Uterus (tissue), 2 donors: ENCODE data around the gene PC.

ENCODE experiments used
- CTCF ChIP-seq, 4 experiments: fragments of 200-600 bp in 2 of 4; fragments of 450-650 bp in 2 of 4; sonication (generic) in 2 of 4; IDR thresholded peaks; one replicate each; pipeline ENCODE4 v1.5.1; 2016 to 2019; ENCODE audit warnings: antibody characterized with exemption in 4 of 4, mild to moderate bottlenecking in 2 of 4, moderate library complexity in 1 of 4
- POLR2A ChIP-seq, 2 donors: fragments of 450-650 bp; IDR thresholded peaks; one replicate each; pipeline ENCODE4 v1.6.1; 2016; ENCODE audit warnings: antibody characterized with exemption in 2 of 2, mild to moderate bottlenecking in 1 of 2, moderate library complexity in 1 of 2

- TF ChIP-seq POLR2A (IDR thresholded peaks at IDR 0.05) (no peak), CTCF (IDR thresholded peaks at IDR 0.05) (no peak)
These were observed 43.7 kb downstream of the PC start for GRCh38 chr11:66914505-66914904.
